Measurements from ENCODE around the gene GNG8. TPM values are rescaled to one million over a fixed set of nuclear protein-coding genes. Genes with fewer than 3 reads are reported as not detected.
A peak's percentile ranks its signal among the peaks of the same experiment; 100 is the strongest.

GNG8 gene
- total and polyA plus RNA-seq, 2 of the 13 experiments (the other 11 are each of a cell fraction or from before 2014, with no cell fraction given): not detected

DNA sequence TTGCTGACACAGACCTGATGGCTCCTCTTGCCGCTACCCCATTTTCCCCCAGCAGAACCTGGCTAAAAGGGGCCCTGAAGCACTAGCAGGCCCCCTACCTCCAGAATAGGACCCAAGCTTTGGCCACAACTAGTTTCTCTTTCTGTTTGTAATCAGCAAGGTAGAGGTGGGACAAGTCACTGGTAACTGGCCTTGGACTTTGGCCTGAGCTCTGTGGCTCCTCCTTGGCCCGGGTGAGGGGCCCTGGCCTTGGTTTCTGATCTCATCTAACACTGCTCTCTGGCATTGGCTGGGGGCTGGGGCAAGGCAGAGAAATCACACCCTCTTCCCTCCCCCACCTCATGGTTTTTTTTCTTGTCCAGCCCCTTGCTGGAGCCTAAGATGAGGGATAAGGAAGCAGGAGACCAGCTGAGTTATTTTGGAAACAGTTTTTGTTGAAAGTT is 32.8 kb downstream of the GNG8 start (continued):
- peak; percentile 34; the same call in 1 of the 2 replicates for TF ChIP-seq ZNF792 (CRISPR knock-in tag; IDR thresholded peaks at IDR 0.05)
- no peak for TF ChIP-seq REXO4 (CRISPR knock-in tag; IDR thresholded peaks at IDR 0.05; ENCODE audit: borderline replicate concordance)
- no peak for TF ChIP-seq ADNP (CRISPR knock-in tag; IDR thresholded peaks at IDR 0.05)
- no peak for TF ChIP-seq MIXL1 (CRISPR knock-in tag; IDR thresholded peaks at IDR 0.05)
- TF ChIP-seq TCF12 (IDR thresholded peaks at IDR 0.05): no peak
- TF ChIP-seq TCF12 (CRISPR knock-in tag; IDR thresholded peaks at IDR 0.05): 0 out of 2 replicates have a peak, but pooled peaks have one; percentile 38
- peak; percentile 68 for TF ChIP-seq ASH2L (IDR thresholded peaks at IDR 0.05; ENCODE audit: insufficient read length, low read depth, low read length)
- TF ChIP-seq, protein P1, sequence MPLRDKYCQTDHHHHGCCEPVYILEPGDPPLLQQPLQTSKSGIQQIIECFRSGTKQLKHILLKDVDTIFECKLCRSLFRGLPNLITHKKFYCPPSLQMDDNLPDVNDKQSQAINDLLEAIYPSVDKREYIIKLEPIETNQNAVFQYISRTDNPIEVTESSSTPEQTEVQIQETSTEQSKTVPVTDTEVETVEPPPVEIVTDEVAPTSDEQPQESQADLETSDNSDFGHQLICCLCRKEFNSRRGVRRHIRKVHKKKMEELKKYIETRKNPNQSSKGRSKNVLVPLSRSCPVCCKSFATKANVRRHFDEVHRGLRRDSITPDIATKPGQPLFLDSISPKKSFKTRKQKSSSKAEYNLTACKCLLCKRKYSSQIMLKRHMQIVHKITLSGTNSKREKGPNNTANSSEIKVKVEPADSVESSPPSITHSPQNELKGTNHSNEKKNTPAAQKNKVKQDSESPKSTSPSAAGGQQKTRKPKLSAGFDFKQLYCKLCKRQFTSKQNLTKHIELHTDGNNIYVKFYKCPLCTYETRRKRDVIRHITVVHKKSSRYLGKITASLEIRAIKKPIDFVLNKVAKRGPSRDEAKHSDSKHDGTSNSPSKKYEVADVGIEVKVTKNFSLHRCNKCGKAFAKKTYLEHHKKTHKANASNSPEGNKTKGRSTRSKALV (CRISPR knock-in tag; IDR thresholded peaks at IDR 0.05): no peak
- TF ChIP-seq KAT2B (IDR thresholded peaks at IDR 0.05; ENCODE audit: borderline replicate concordance, low read depth, low read length): no peak
- TF ChIP-seq ZNF841 (CRISPR knock-in tag; IDR thresholded peaks at IDR 0.05; ENCODE audit: borderline replicate concordance): no peak
- peak; percentile 44; the same call in 1 of the 2 replicates for TF ChIP-seq FOXK1 (CRISPR knock-in tag; IDR thresholded peaks at IDR 0.05; ENCODE audit: borderline replicate concordance, low read depth)
- 0 out of 2 replicates have a peak, but pooled peaks have one; percentile 41 for TF ChIP-seq NR2F2 (IDR thresholded peaks at IDR 0.05; ENCODE audit: borderline replicate concordance, low read depth)
- peak; percentile 61 for TF ChIP-seq KDM2A (CRISPR knock-in tag; IDR thresholded peaks at IDR 0.05; ENCODE audit: borderline replicate concordance, low read depth)
- TF ChIP-seq SRY (CRISPR knock-in tag; IDR thresholded peaks at IDR 0.05): no peak
- TF ChIP-seq NR2F1 (CRISPR knock-in tag; IDR thresholded peaks at IDR 0.05): peak; percentile 47 to 48; a peak in 1 of 4 replicates
- peak; percentile 81 for TF ChIP-seq NCOR1 (IDR thresholded peaks at IDR 0.05; ENCODE audit: borderline replicate concordance, low read length)
- TF ChIP-seq POLR2A (IDR thresholded peaks at IDR 0.05; ENCODE audit: insufficient read depth in 1 of 2, low read depth in 2 of 2, low read length in 2 of 2): peak; percentile 47 to 81; a peak in 3 of 4 replicates
- TF ChIP-seq DPF2 (CRISPR knock-in tag; IDR thresholded peaks at IDR 0.05; ENCODE audit: borderline replicate concordance, low read depth): peak; percentile 46; the same call in 1 of the 2 replicates
- TF ChIP-seq, protein P2, sequence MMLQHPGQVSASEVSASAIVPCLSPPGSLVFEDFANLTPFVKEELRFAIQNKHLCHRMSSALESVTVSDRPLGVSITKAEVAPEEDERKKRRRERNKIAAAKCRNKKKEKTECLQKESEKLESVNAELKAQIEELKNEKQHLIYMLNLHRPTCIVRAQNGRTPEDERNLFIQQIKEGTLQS (CRISPR knock-in tag; IDR thresholded peaks at IDR 0.05): no peak
- peak; percentile 73; the same call in 1 of the 2 replicates for TF ChIP-seq MTA1 (CRISPR knock-in tag; IDR thresholded peaks at IDR 0.05; ENCODE audit: borderline replicate concordance)
- TF ChIP-seq ZNF292 (CRISPR knock-in tag; IDR thresholded peaks at IDR 0.05; ENCODE audit: borderline replicate concordance, low read depth): no peak
- no peak for TF ChIP-seq HCFC1 (IDR thresholded peaks at IDR 0.05; ENCODE audit: low read depth, low read length)
- 0 out of 2 replicates have a peak, but pooled peaks have one; percentile 42 for TF ChIP-seq JUN (CRISPR knock-in tag; IDR thresholded peaks at IDR 0.05)
- TF ChIP-seq ZNF709 (CRISPR knock-in tag; IDR thresholded peaks at IDR 0.05): no peak
- TF ChIP-seq RFX5 (IDR thresholded peaks at IDR 0.05; ENCODE audit: low read depth, low read length): 0 out of 2 replicates have a peak, but pooled peaks have one; percentile 9
- no peak for TF ChIP-seq NFRKB (IDR thresholded peaks at IDR 0.05)
- TF ChIP-seq ZNF652 (CRISPR knock-in tag; IDR thresholded peaks at IDR 0.05; ENCODE audit: borderline replicate concordance, low read depth): no peak
- TF ChIP-seq RNF2 (conservative IDR thresholded peaks at IDR 0.05; ENCODE audit: low read depth): no peak
- TF ChIP-seq NFATC3 (CRISPR knock-in tag; IDR thresholded peaks at IDR 0.05): no peak
- TF ChIP-seq MYNN (CRISPR knock-in tag; IDR thresholded peaks at IDR 0.05; ENCODE audit: low read depth): no peak
- TF ChIP-seq ZSCAN25 (CRISPR knock-in tag; IDR thresholded peaks at IDR 0.05): no peak
- TF ChIP-seq CHCHD3 (CRISPR knock-in tag; IDR thresholded peaks at IDR 0.05): no peak
- TF ChIP-seq ZFX (CRISPR knock-in tag; IDR thresholded peaks at IDR 0.05; ENCODE audit: low read depth): peak; percentile 34; the same call in 1 of the 2 replicates
- peak; percentile 21; the same call in 1 of the 2 replicates for TF ChIP-seq BORCS8-MEF2B (CRISPR knock-in tag; IDR thresholded peaks at IDR 0.05)
